ENCODE data around the gene ADAMTSL1. TPM values are rescaled to one million over a fixed set of nuclear protein-coding genes. Genes with fewer than 3 reads are reported as not detected.

ADAMTSL1 gene
- total RNA-seq, 1 experiment from 2014 or later, result 1.2 TPM

DNA sequence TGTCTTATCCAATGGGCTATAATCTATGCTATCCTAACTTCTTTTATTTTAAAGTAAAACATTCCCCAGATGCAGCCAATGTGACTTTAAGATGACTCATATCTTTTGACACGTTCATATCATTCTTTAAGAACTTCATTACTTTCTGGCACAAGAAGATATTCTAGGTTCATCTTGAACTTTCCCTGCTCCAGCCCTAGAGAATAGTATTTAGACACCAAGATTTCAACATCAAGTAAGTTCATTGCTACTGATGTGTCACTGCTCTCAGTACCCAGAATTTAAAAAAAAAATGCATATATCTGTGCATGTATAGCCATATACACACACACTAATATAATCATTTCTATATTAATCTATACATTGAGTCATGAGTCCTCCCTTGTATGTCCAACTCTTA, 383.8 kb downstream of the ADAMTSL1 start:
- Histone ChIP-seq H2BK5ac (ENCODE audit: insufficient read length, low read length) (no peak overlapping the region), H3K4me2 (ENCODE audit: insufficient read depth, insufficient read length, low read length) (no peak overlapping the region), H2AFZ (ENCODE audit: low read length) (no peak overlapping the region), H4K5ac (ENCODE audit: insufficient read length, low read depth, low read length) (no peak overlapping the region), H3K27ac (ENCODE audit: insufficient read length, low read depth, low read length) (no peak overlapping the region), H2BK15ac (ENCODE audit: low read depth, low read length) (no peak overlapping the region), H2AK5ac (ENCODE audit: insufficient read length, low read length) (no peak overlapping the region), H3K4me1 (ENCODE audit: insufficient read depth, low read length) (peaks cover 4% of the 10 kb centered on the region; the same call in 1 of the 2 replicates), H3K18ac (ENCODE audit: insufficient read length, low read depth, low read length) (no peak overlapping the region), H4K20me1 (ENCODE audit: control insufficient read depth, insufficient read depth, insufficient read length) (no peaks in the 10 kb centered on the region), H3K14ac (ENCODE audit: insufficient read depth, low read length) (no peak overlapping the region), H3T11ph (ENCODE audit: low read length) (no peak overlapping the region), H3K79me2 (ENCODE audit: insufficient read depth, low read length) (no peaks in the 10 kb centered on the region), H3K23ac (ENCODE audit: insufficient read length, low read depth, low read length) (no peak overlapping the region), H2BK120ac (ENCODE audit: low read depth, low read length, poor library complexity, severe bottlenecking) (no peak overlapping the region), H3K23me2 (ENCODE audit: insufficient read length, low read depth, low read length, poor library complexity, severe bottlenecking) (no peaks in the 10 kb centered on the region), H2BK20ac (ENCODE audit: low read depth, low read length, poor library complexity, severe bottlenecking) (no peak overlapping the region), H3K79me1 (ENCODE audit: insufficient read depth, low read depth, low read length, poor library complexity, severe bottlenecking) (no peaks in the 10 kb centered on the region), H4K91ac (ENCODE audit: insufficient read length, low read depth, low read length) (no peak overlapping the region), H3K27me3 (ENCODE audit: insufficient read depth, low read length) (no peaks in the 10 kb centered on the region), H4K8ac (replicated peaks; ENCODE audit: insufficient read length, low read depth, low read length) (no peak overlapping the region), H2BK12ac (ENCODE audit: insufficient read length, low read depth, low read length) (no peak overlapping the region), H3K4ac (ENCODE audit: low read depth, low read length) (no peak overlapping the region), H3K56ac (ENCODE audit: insufficient read length, low read depth, low read length) (no peak overlapping the region), H3K9me3 (ENCODE audit: control insufficient read depth, low read depth, low read length) (no peaks in the 10 kb centered on the region), H3K9ac (ENCODE audit: extremely low read depth, insufficient read length, low read length) (no peak overlapping the region)
- H3K9me3 Mint-ChIP-seq, result no peaks in the 10 kb centered on the region
- no peak overlapping the region for H3K27ac Mint-ChIP-seq
- no peaks in the 10 kb centered on the region for H3K27me3 Mint-ChIP-seq (ENCODE audit: low read depth)
- no peak for TF ChIP-seq CTCF (conservative IDR thresholded peaks at IDR 0.05)
- peaks cover 17 to 21% of the 10 kb centered on the region in 2 experiments for H3K4me1 Mint-ChIP-seq
- DNase-seq, result no peak
- H3K36me3 Mint-ChIP-seq (ENCODE audit: insufficient read depth in 1 of 3, low read depth in 3 of 3), result 0 out of 7 replicates have a peak, but pooled peaks cover 0 to 3% (median 0%) of the 10 kb centered on the region in 3 experiments
- WGBS (ENCODE audit: extremely low coverage, insufficient read length, low lambda C conversion rate), result no CpG with 5 or more reads among the region's 1 CpG
- H3K4me3 Mint-ChIP-seq, result no peak overlapping the region

Data from H9 (cell line).